Fibroblast of the aortic adventitia (primary cell): ENCODE results near the gene CDH11. TPM values are rescaled to one million over a fixed set of nuclear protein-coding genes. Genes with fewer than 3 reads are reported as not detected.

Source experiments
- DNase-seq: peaks from one replicate; pipeline ENCODE4 v3.0.0-alpha.2; 2010; ENCODE audit warnings: low read depth
- H3K4me3 ChIP-seq: 2 replicates; pipeline ENCODE4 v1.5.1; 2011; ENCODE audit warnings: low read depth, mild to moderate bottlenecking, control low read depth, low read length, moderate library complexity
- CTCF ChIP-seq: IDR thresholded peaks from 2 replicates; pipeline ENCODE4 v1.5.1; 2011; ENCODE audit warnings: mild to moderate bottlenecking, low read length, control low read depth, inconsistent platforms; ENCODE audit not compliant: insufficient read depth
- total RNA-seq: library from RNA; depleted of rRNA; stranded (reverse); fragments of >200 nt; gene quantifications from 2 replicates; pipeline ENCODE4 v1.2.3, GENCODE V29; 2012; ENCODE audit warnings: low replicate concordance

CDH11 gene
- total RNA-seq, 1 donor = 397 TPM

DNA sequence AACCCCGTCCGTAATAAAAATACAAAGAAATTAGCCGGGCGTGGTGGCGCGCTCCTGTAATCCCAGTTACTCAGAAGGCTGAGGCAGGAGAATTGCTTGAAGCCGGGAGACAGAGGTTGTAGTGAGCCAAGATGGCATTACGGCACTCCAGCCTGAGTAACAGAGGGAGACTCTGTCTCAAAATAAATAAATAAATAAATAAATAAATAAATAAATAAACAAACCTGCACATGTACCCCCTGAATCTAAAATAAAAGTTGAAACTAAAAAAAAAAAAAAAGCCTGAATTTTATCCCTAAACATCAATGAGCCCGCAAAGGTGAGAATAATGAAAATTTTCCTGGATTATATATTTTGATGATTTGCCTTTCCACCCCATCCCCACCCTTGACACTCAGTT, 124.7 kb downstream of the CDH11 start:
- no peak for TF ChIP-seq CTCF
- H3K4me3 ChIP-seq = no peak overlapping the region
- no peak for DNase-seq

- no peak overlapping the region for H3K4me3 ChIP-seq
- no peak for DNase-seq
- TF ChIP-seq CTCF = no peak
Measured at GRCh38 chr16:64996641-64997040, 125.2 kb downstream of the CDH11 start.

GRCh38 chr16:64993464-64993863, 128.4 kb downstream of the CDH11 start:
- no peak for TF ChIP-seq CTCF
- DNase-seq = no peak
- H3K4me3 ChIP-seq = no peak overlapping the region

- DNase-seq = no peak
- no peak overlapping the region for H3K4me3 ChIP-seq
Measured at GRCh38 chr16:64991001-64991400, 130.9 kb downstream of the CDH11 start.

DNA sequence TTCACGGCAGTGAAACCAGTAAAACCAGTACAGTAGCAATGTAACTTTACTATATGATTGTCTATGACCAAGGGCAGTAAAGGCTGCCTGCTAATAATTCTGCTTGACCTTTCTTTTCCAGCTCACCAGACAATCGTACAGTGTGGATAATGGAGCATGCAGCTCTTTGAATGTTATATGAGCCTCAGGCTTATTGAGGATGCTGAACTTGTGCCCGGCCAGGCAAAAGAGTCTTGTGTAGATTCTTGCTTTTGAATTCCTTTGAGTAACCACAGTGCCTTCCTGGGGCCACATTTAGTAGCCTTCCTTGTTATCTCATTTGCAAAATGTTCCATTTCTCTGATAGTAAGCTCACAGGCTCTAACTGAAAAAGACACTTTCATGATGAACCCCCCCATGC, 131.8 kb downstream of the CDH11 start:
- H3K4me3 ChIP-seq = no peak overlapping the region
- no peak for DNase-seq
- no peak for TF ChIP-seq CTCF

More at GRCh38 chr16:64991001-64991400, 130.9 kb downstream of the CDH11 start:
- TF ChIP-seq CTCF = no peak

DNA sequence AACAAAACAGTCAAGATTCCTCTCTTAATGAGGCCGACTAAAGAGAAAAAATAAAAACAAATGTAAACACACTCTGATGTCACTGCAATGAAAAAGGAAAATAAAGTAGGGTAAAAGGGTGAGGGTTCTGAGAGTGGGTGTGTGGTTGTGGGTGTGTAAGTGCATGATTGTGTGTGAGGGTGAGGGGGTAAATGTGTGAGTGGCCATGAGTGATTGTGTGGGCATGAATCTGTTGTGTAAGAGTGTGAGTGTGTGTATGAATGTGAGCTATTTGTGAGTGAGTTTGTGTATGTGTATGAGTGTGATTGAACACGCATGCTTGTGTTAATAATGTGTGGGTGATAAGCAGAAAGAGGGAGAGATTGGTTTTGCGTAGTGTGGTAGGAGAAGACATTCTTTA, 132.8 kb downstream of the CDH11 start:
- DNase-seq = no peak
- H3K4me3 ChIP-seq = no peak overlapping the region
- TF ChIP-seq CTCF = no peak

- TF ChIP-seq CTCF = peak; percentile 60
- DNase-seq = peak; percentile 70
- H3K4me3 ChIP-seq = no peak overlapping the region
Measured at GRCh38 chr16:64983963-64984362, 137.9 kb downstream of the CDH11 start.
